ENCODE measurements around the gene NKAIN1. TPM values are rescaled to one million over a fixed set of nuclear protein-coding genes. Genes with fewer than 3 reads are reported as not detected.

Gene NKAIN1
- total RNA-seq, 1 donor from 2014 or later = 9.4 TPM

- Mint-ChIP-seq H3K27ac (no peak overlapping the region), H3K4me1 (no peaks in the 10 kb centered on the region), H3K27me3 (ENCODE audit: low read depth) (no peaks in the 10 kb centered on the region), H3K9me3 (no peaks in the 10 kb centered on the region), H3K36me3 (peaks cover 22% of the 10 kb centered on the region), H3K4me3 (no peak overlapping the region)
- TF ChIP-seq CTCF (IDR thresholded peaks at IDR 0.05; ENCODE audit: unreplicated experiment) = no peak
- no peak for DNase-seq (ENCODE audit: low spot score in 2 of 2, unreplicated experiment in 2 of 2)
Observed at GRCh38 chr1:31257213-31257612, 17.5 kb upstream of the NKAIN1 start.

DNA sequence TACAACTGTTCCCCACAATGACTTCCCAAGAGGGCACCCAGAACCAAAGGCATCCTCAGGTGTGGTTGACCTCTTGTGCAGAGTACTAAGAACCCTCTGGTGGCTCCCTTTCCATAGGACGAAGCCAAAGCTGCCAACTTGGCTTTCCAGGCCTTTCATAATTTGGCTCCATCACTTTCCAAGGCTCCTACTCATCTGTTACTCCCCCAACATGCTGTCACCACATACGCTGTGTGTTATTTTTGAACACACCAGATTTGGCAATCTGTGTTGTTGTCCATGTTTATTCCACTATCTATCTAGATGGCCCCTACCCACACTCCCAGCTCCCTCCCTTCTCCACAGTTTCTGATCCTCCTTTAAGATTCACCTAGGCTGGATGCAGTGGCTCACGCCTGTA lies 10.2 kb upstream of the NKAIN1 start:
- H3K27ac Mint-ChIP-seq = no peak overlapping the region
- no peaks in the 10 kb centered on the region for H3K27me3 Mint-ChIP-seq (ENCODE audit: low read depth)
- no peaks in the 10 kb centered on the region for H3K4me1 Mint-ChIP-seq
- DNase-seq (ENCODE audit: low spot score in 2 of 2, unreplicated experiment in 2 of 2) = no peak
- H3K9me3 Mint-ChIP-seq = no peaks in the 10 kb centered on the region
- no peaks in the 10 kb centered on the region for H3K36me3 Mint-ChIP-seq
- no peak overlapping the region for H3K4me3 Mint-ChIP-seq
- no peak for TF ChIP-seq CTCF (IDR thresholded peaks at IDR 0.05; ENCODE audit: unreplicated experiment)

- H3K36me3 Mint-ChIP-seq = no peaks in the 10 kb centered on the region
- no peak overlapping the region for H3K27ac Mint-ChIP-seq
- TF ChIP-seq CTCF (IDR thresholded peaks at IDR 0.05; ENCODE audit: unreplicated experiment) = no peak
- H3K9me3 Mint-ChIP-seq = no peaks in the 10 kb centered on the region
- no peak overlapping the region for H3K4me3 Mint-ChIP-seq
- no peaks in the 10 kb centered on the region for H3K27me3 Mint-ChIP-seq (ENCODE audit: low read depth)
- DNase-seq (ENCODE audit: low spot score in 2 of 2, unreplicated experiment in 2 of 2) = no peak
- no peaks in the 10 kb centered on the region for H3K4me1 Mint-ChIP-seq
Observed at GRCh38 chr1:31248276-31248675, 8.6 kb upstream of the NKAIN1 start.

GRCh38 chr1:31244326-31244725 lies 4.6 kb upstream of the NKAIN1 start:
- no peak overlapping the region for H3K27ac Mint-ChIP-seq
- TF ChIP-seq CTCF (IDR thresholded peaks at IDR 0.05; ENCODE audit: unreplicated experiment) = no peak
- H3K27me3 Mint-ChIP-seq (ENCODE audit: low read depth) = peaks cover 16% of the 10 kb centered on the region
- H3K9me3 Mint-ChIP-seq = no peaks in the 10 kb centered on the region
- H3K36me3 Mint-ChIP-seq = no peaks in the 10 kb centered on the region
- no peak overlapping the region for H3K4me3 Mint-ChIP-seq
- peaks cover 9% of the 10 kb centered on the region for H3K4me1 Mint-ChIP-seq
- no peak for DNase-seq (ENCODE audit: low spot score in 2 of 2, unreplicated experiment in 2 of 2)

- H3K4me3 Mint-ChIP-seq = no peak overlapping the region
Observed at GRCh38 chr1:31243501-31244286, 4.0 kb upstream of the NKAIN1 start.

More at GRCh38 chr1:31243501-31244286, 4.0 kb upstream of the NKAIN1 start:
- peaks cover 13% of the 10 kb centered on the region for H3K4me1 Mint-ChIP-seq
- H3K27ac Mint-ChIP-seq = no peak overlapping the region
- H3K36me3 Mint-ChIP-seq = no peaks in the 10 kb centered on the region
- DNase-seq (ENCODE audit: low spot score in 2 of 2, unreplicated experiment in 2 of 2) = no peak
- H3K27me3 Mint-ChIP-seq (ENCODE audit: low read depth) = peaks cover 21% of the 10 kb centered on the region
- TF ChIP-seq CTCF (IDR thresholded peaks at IDR 0.05; ENCODE audit: unreplicated experiment) = no peak
- no peaks in the 10 kb centered on the region for H3K9me3 Mint-ChIP-seq
